Epidermal melanocyte (primary cell): ENCODE measurements around the gene SLC2A4.
"Not testable (repeated sequence)": the region's sequence is repeated elsewhere in the genome, so short reads cannot be mapped to it uniquely, and the experiment has no call there.

ENCODE experiments used
- DNase-seq: peaks from one replicate; pipeline ENCODE4 v3.0.0; 2011; ENCODE audit warnings: low spot score; ENCODE audit not compliant: insufficient read length

The SLC2A4 gene

GRCh38 chr17:7281074-7281952 is at the start of gene SLC2A4:
Gene SLC2A4 (plus strand): TSS chr17:7281718. CDS start chr17:7281935, 217 bp downstream.
- DNase-seq: peak; percentile 96

GRCh38 chr17:7232114-7232513 is 49.4 kb upstream of the SLC2A4 start:
- DNase-seq: no peak

GRCh38 chr17:7233701-7234082 is 47.8 kb upstream of the SLC2A4 start:
- DNase-seq: no peak

- DNase-seq: peak; percentile 99
Observed at GRCh38 chr17:7234083-7234951, 47.2 kb upstream of the SLC2A4 start, which contains the start of gene DVL2. Gene DVL2 (minus strand): TSS chr17:7234517. CDS start chr17:7234262, 255 bp downstream.

- DNase-seq: no peak
Observed at GRCh38 chr17:7235693-7236665, 45.5 kb upstream of the SLC2A4 start.

- DNase-seq: no peak
Observed at GRCh38 chr17:7236808-7237207, 44.7 kb upstream of the SLC2A4 start.

- DNase-seq: no peak
Observed at GRCh38 chr17:7237266-7237760, 44.2 kb upstream of the SLC2A4 start.

GRCh38 chr17:7237761-7238419 is 43.6 kb upstream of the SLC2A4 start:
- peak; percentile 83 for DNase-seq

GRCh38 chr17:7238420-7239090 is 43.0 kb upstream of the SLC2A4 start:
- no peak for DNase-seq

- DNase-seq: peak; percentile 97
Observed at GRCh38 chr17:7239091-7240027, 42.2 kb upstream of the SLC2A4 start, which contains the start of gene PHF23. Gene PHF23 (minus strand): TSS chr17:7239457. CDS start chr17:7239279, 178 bp downstream.

- DNase-seq: no peak
Observed at GRCh38 chr17:7240375-7240774, 41.1 kb upstream of the SLC2A4 start.

- DNase-seq: no peak
Observed at GRCh38 chr17:7241090-7241733, 40.3 kb upstream of the SLC2A4 start.

GRCh38 chr17:7241783-7242716 is 39.5 kb upstream of the SLC2A4 start, which contains the start of gene GABARAP:
Gene GABARAP (minus strand): TSS chr17:7242449. CDS start chr17:7242330, 119 bp downstream.
- DNase-seq: peak; percentile 80

- peak; percentile 92 for DNase-seq
Observed at GRCh38 chr17:7242717-7243452, 38.6 kb upstream of the SLC2A4 start.

GRCh38 chr17:7243453-7243729 is 38.1 kb upstream of the SLC2A4 start:
- no peak for DNase-seq

GRCh38 chr17:7243838-7244237 is 37.7 kb upstream of the SLC2A4 start:
- not testable (repeated sequence) for DNase-seq
